Smooth muscle cell (in vitro differentiated cells): ENCODE results near the gene TLE2. TPM values are rescaled to one million over a fixed set of nuclear protein-coding genes. Genes with fewer than 3 reads are reported as not detected.

Experiments
- DNase-seq: peaks from one replicate; lab custom pipeline; 2025; ENCODE audit not compliant: unreplicated experiment; lab: John Stamatoyannopoulos, UW
- H2AFZ ChIP-seq: fragments of 200-600 bp; sonication (generic); 2 replicates; pipeline ENCODE4 v1.6.0; 2016; ENCODE audit warnings: antibody characterized with exemption, low read depth, mild to moderate bottlenecking
- H3F3A ChIP-seq: fragments of 200-600 bp; sonication (generic); 2 replicates; pipeline ENCODE4 v1.6.0; 2017; ENCODE audit warnings: antibody characterized with exemption, low read depth
- H3K27ac ChIP-seq: fragments of 200-600 bp; sonication (generic); 2 replicates; pipeline ENCODE4 v1.5.1; 2016; ENCODE audit warnings: low read depth, mild to moderate bottlenecking
- H3K27me3 ChIP-seq: fragments of 200-600 bp; sonication (generic); 2 replicates; pipeline ENCODE4 v1.6.1; 2016; ENCODE audit warnings: low read depth, mild to moderate bottlenecking
- H3K36me3 ChIP-seq: fragments of 200-600 bp; sonication (generic); 2 replicates; pipeline ENCODE4 v1.5.1; 2016; ENCODE audit warnings: low read depth
- H3K4me1 ChIP-seq: fragments of 200-600 bp; sonication (generic); 2 replicates; pipeline ENCODE4 v1.5.1; 2016; ENCODE audit warnings: low read depth
- H3K4me2 ChIP-seq: fragments of 200-600 bp; sonication (generic); 2 replicates; pipeline ENCODE4 v1.6.0; 2016; ENCODE audit warnings: mild to moderate bottlenecking
- H3K4me3 ChIP-seq: fragments of 200-600 bp; sonication (generic); 2 replicates; pipeline ENCODE4 v1.5.1; 2016; ENCODE audit warnings: mild to moderate bottlenecking
- H3K79me2 ChIP-seq: fragments of 200-600 bp; sonication (generic); 2 replicates; pipeline ENCODE4 v1.6.0; 2016; ENCODE audit warnings: low read depth, mild to moderate bottlenecking
- H3K9ac ChIP-seq: fragments of 200-600 bp; sonication (generic); 2 replicates; pipeline ENCODE4 v1.6.0; 2016; ENCODE audit warnings: low read depth
- H3K9me3 ChIP-seq: fragments of 200-600 bp; sonication (generic); replicated peaks from 2 replicates; pipeline ENCODE4 v1.5.1; 2016; ENCODE audit warnings: low read depth
- H4K20me1 ChIP-seq: fragments of 200-600 bp; sonication (generic); 2 replicates; pipeline ENCODE4 v1.6.0; 2016; ENCODE audit warnings: low read depth
- CTCF ChIP-seq: fragments of 200-600 bp; sonication (generic); IDR thresholded peaks from 2 replicates; pipeline ENCODE4 v1.5.1; 2017; ENCODE audit warnings: borderline replicate concordance, mild to moderate bottlenecking, antibody characterized with exemption; ENCODE audit not compliant: insufficient read depth, poor library complexity, severe bottlenecking
- WGBS: methylation state at CpG from one replicate; pipeline ENCODE4 v1.1.7; 2016; ENCODE audit warnings: low lambda C conversion rate; 5-methylcytosine and 5-hydroxymethylcytosine counted together
- polyA plus RNA-seq: library from polyadenylated mRNA; unstranded; fragments of >200 nt; fragmentation: Nextera tagmentation; extraction: Ambion mirVana; gene quantifications from 2 replicates; pipeline ENCODE4 v1.2.1, GENCODE V29; 2016
- total RNA-seq: library from RNA; depleted of rRNA; stranded (reverse); fragments of >200 nt; gene quantifications from 2 replicates; pipeline ENCODE4 v1.2.3, GENCODE V29; 2014

The TLE2 gene
- total and polyA plus RNA-seq, 2 experiments from 2014 or later, result 7.1 to 14.9 TPM

GRCh38 chr19:3008994-3009393 lies 20.1 kb downstream of the TLE2 start:
- H3K4me3 ChIP-seq, result no peak overlapping the region
- TF ChIP-seq CTCF, result no peak
- H3K4me1 ChIP-seq, result no peaks in the 10 kb centered on the region
- no peak overlapping the region for H3K9ac ChIP-seq
- H2AFZ ChIP-seq, result no peak overlapping the region
- H4K20me1 ChIP-seq, result no peaks in the 10 kb centered on the region
- H3K9me3 ChIP-seq, result no peaks in the 10 kb centered on the region
- WGBS, result 95% methylated on average over 6 of the region's 6 CpGs
- no peaks in the 10 kb centered on the region for H3K27me3 ChIP-seq
- no peak for DNase-seq
- H3K36me3 ChIP-seq, result no peaks in the 10 kb centered on the region
- no peaks in the 10 kb centered on the region for H3F3A ChIP-seq
- H3K27ac ChIP-seq, result no peak overlapping the region
- H3K79me2 ChIP-seq, result no peaks in the 10 kb centered on the region
- no peak overlapping the region for H3K4me2 ChIP-seq

- Histone ChIP-seq H3K4me1 (no peaks in the 10 kb centered on the region), H3F3A (no peaks in the 10 kb centered on the region), H4K20me1 (no peaks in the 10 kb centered on the region), H3K9ac (no peak overlapping the region), H3K36me3 (no peaks in the 10 kb centered on the region), H3K27ac (no peak overlapping the region), H3K9me3 (no peaks in the 10 kb centered on the region), H3K27me3 (no peaks in the 10 kb centered on the region), H3K79me2 (no peaks in the 10 kb centered on the region), H3K4me3 (no peak overlapping the region), H2AFZ (no peak overlapping the region), H3K4me2 (no peak overlapping the region)
- WGBS, result 88% methylated on average over 9 of the region's 9 CpGs
- TF ChIP-seq CTCF, result no peak
- DNase-seq, result no peak
Measured at GRCh38 chr19:3007975-3008374, 21.1 kb downstream of the TLE2 start.

- Histone ChIP-seq H3F3A (no peaks in the 10 kb centered on the region), H3K9me3 (no peaks in the 10 kb centered on the region), H2AFZ (no peak overlapping the region), H3K79me2 (no peaks in the 10 kb centered on the region), H3K4me3 (no peak overlapping the region), H3K9ac (no peak overlapping the region), H3K27ac (no peak overlapping the region), H3K4me2 (no peak overlapping the region), H3K36me3 (no peaks in the 10 kb centered on the region), H3K4me1 (no peaks in the 10 kb centered on the region), H3K27me3 (no peaks in the 10 kb centered on the region), H4K20me1 (no peaks in the 10 kb centered on the region)
- no peak for DNase-seq
- WGBS, result 88% methylated on average over 23 of the region's 37 CpGs
- TF ChIP-seq CTCF, result no peak
Measured at GRCh38 chr19:3006075-3006767, 22.9 kb downstream of the TLE2 start.

DNA sequence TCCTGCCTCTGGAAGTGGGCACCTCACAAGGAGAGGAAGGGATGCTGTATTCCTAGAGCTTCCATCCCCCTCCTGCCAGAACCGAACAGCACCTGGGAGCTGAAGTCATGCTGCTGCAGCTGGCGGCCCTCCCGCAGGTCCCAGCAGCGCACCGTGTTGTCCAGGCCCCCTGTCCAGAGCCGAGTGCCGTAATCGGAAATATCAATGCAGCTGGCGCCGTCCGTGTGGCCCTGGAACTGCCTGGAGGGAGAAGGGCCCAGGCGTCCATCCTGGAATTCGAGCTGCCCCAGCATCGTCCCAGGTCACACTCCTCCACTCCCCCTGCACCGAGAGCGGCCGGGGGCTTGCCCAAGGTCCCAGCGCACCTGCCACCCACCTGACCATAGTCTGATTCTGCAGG lies 23.7 kb downstream of the TLE2 start:
- Histone ChIP-seq H3K9me3 (no peaks in the 10 kb centered on the region), H3K36me3 (no peaks in the 10 kb centered on the region), H3K4me1 (no peaks in the 10 kb centered on the region), H3K4me3 (no peak overlapping the region), H3K4me2 (no peak overlapping the region), H3K9ac (no peak overlapping the region), H3K27ac (no peak overlapping the region), H2AFZ (no peak overlapping the region), H3F3A (no peaks in the 10 kb centered on the region), H4K20me1 (no peaks in the 10 kb centered on the region), H3K27me3 (no peaks in the 10 kb centered on the region), H3K79me2 (no peaks in the 10 kb centered on the region)
- TF ChIP-seq CTCF, result no peak
- no peak for DNase-seq
- WGBS, result 93% methylated on average over 18 of the region's 18 CpGs
